A549 (cell line): Measurements from ENCODE around the gene PSPN.

Source experiments
- CBX2 ChIP-seq: fragments of 200-600 bp; sonication (generic); IDR thresholded peaks from 2 replicates; pipeline ENCODE4 v1.6.1; 2016; ENCODE audit warnings: low read depth, mild to moderate bottlenecking, borderline replicate concordance
- CEBPB ChIP-seq, 2 experiments: fragments of >200 bp in 1 of 2; sonication (Bioruptor Twin) in 1 of 2; formaldehyde crosslinking in 1 of 2; IDR thresholded peaks; 2 replicates each; pipeline ENCODE4 v1.6.1; 2012 to 2016
- MAFK ChIP-seq: fragments of 450-650 bp; IDR thresholded peaks from 2 replicates; pipeline ENCODE4 v1.6.1; 2014; ENCODE audit not compliant: partially characterized antibody
- NPAS2 ChIP-seq: fragments of 250-450 bp; sonication (Bioruptor Pico); IDR thresholded peaks from 2 replicates; pipeline ENCODE4 v1.8.0; 2022; ENCODE audit warnings: mild to moderate bottlenecking, moderate library complexity, borderline replicate concordance
- NR3C1 ChIP-seq: fragments of >200 bp; sonication (Bioruptor Twin); formaldehyde crosslinking; IDR thresholded peaks from 3 replicates; pipeline ENCODE4 v1.6.1; 2017
- POLR2A ChIP-seq: IDR thresholded peaks from 2 replicates; pipeline ENCODE4 v1.6.1; 2012; ENCODE audit warnings: mild to moderate bottlenecking, low read length
- SMC3 ChIP-seq: fragments of >200 bp; sonication (Bioruptor Twin); formaldehyde crosslinking; IDR thresholded peaks from 3 replicates; pipeline ENCODE4 v1.6.1; 2018; ENCODE audit warnings: inconsistent platforms
- TF ChIP-seq, protein P1 (sequence below): IDR thresholded peaks from 2 replicates; pipeline ENCODE4 v1.6.1; 2012
- TF ChIP-seq, protein P2 (sequence below): fragments of >200 bp; sonication (Bioruptor Twin); formaldehyde crosslinking; IDR thresholded peaks from 3 replicates; pipeline ENCODE4 v1.5.1; 2016
- TF ChIP-seq, protein P3 (sequence below): fragments of 150-350 bp; IDR thresholded peaks from 2 replicates; pipeline ENCODE4 v1.6.1; 2014; ENCODE audit warnings: low read depth, mild to moderate bottlenecking, low read length
- TF ChIP-seq, protein P4 (sequence below): IDR thresholded peaks from 2 replicates; pipeline ENCODE4 v1.6.1; 2012

DNA sequence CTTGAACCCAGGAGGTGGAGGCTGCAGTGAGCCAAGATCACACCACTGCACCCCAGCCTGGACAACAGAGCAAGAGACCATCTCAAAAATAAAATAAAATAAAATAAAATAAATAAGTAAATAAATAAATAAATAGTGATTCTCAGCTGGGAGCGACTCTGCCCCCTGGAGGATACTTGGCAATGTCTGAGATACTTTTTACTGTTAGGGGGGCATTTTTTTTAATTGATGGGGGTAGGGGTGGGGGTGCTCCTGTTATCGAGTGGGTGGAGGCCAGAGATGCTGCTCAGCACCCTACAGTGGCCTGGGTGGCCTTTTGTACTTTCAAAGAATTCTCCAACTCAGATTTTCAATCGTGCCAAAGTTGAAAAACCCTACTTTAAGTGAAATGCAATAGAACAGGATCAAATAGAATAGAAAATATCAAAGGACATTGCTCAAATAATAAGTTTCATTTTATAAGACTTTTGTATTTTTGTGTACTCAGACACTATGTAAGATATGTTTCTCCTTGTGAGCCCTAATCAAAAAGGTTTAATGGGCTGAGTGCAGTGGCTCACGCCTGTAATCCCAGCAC is 21.5 kb downstream of the PSPN start:
- TF ChIP-seq SMC3 (peak; percentile 53; the same call in 2 of the 3 replicates), MAFK (no peak), CEBPB (IDR thresholded peaks at IDR 0.05) (no peak), CBX2 (no peak), NR3C1 (no peak), NPAS2 (CRISPR knock-in tag) (no peak), POLR2A (no peak)
- TF ChIP-seq, protein P1, sequence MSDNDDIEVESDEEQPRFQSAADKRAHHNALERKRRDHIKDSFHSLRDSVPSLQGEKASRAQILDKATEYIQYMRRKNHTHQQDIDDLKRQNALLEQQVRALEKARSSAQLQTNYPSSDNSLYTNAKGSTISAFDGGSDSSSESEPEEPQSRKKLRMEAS, result no peak
- TF ChIP-seq, protein P2, sequence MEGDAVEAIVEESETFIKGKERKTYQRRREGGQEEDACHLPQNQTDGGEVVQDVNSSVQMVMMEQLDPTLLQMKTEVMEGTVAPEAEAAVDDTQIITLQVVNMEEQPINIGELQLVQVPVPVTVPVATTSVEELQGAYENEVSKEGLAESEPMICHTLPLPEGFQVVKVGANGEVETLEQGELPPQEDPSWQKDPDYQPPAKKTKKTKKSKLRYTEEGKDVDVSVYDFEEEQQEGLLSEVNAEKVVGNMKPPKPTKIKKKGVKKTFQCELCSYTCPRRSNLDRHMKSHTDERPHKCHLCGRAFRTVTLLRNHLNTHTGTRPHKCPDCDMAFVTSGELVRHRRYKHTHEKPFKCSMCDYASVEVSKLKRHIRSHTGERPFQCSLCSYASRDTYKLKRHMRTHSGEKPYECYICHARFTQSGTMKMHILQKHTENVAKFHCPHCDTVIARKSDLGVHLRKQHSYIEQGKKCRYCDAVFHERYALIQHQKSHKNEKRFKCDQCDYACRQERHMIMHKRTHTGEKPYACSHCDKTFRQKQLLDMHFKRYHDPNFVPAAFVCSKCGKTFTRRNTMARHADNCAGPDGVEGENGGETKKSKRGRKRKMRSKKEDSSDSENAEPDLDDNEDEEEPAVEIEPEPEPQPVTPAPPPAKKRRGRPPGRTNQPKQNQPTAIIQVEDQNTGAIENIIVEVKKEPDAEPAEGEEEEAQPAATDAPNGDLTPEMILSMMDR, result peak; percentile 55
- TF ChIP-seq, protein P3, sequence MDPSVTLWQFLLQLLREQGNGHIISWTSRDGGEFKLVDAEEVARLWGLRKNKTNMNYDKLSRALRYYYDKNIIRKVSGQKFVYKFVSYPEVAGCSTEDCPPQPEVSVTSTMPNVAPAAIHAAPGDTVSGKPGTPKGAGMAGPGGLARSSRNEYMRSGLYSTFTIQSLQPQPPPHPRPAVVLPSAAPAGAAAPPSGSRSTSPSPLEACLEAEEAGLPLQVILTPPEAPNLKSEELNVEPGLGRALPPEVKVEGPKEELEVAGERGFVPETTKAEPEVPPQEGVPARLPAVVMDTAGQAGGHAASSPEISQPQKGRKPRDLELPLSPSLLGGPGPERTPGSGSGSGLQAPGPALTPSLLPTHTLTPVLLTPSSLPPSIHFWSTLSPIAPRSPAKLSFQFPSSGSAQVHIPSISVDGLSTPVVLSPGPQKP, result no peak
- TF ChIP-seq, protein P4, sequence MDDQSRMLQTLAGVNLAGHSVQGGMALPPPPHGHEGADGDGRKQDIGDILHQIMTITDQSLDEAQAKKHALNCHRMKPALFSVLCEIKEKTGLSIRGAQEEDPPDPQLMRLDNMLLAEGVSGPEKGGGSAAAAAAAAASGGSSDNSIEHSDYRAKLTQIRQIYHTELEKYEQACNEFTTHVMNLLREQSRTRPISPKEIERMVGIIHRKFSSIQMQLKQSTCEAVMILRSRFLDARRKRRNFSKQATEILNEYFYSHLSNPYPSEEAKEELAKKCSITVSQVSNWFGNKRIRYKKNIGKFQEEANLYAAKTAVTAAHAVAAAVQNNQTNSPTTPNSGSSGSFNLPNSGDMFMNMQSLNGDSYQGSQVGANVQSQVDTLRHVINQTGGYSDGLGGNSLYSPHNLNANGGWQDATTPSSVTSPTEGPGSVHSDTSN, result no peak
